A673 (cell line): ENCODE results near the gene GABRG3. TPM values are rescaled to one million over a fixed set of nuclear protein-coding genes. Genes with fewer than 3 reads are reported as not detected.

Source experiments
- BruUV-seq: library from RNA; stranded (reverse); fragments of 400-500 nt; replicated peaks from 2 replicates; lab custom pipeline; 2021; lab: Mats Ljungman, UMichigan
- CTCF ChIA-PET: fragments of 300-600 bp; sonication (Branson Sonifier 250); formaldehyde crosslinking; loops from one replicate; lab custom pipeline; 2022; ENCODE audit warnings: antibody characterized with exemption; lab: Charles Lee
- POLR2A ChIA-PET: fragments of 300-600 bp; sonication (Branson Sonifier 250); formaldehyde crosslinking; loops from one replicate; lab custom pipeline; 2022; ENCODE audit warnings: antibody characterized with exemption; ENCODE audit not compliant: low non-redundant PET; lab: Charles Lee
- DNase-seq: peaks from one replicate; pipeline ENCODE4 v3.0.0-alpha.2; 2015; ENCODE audit warnings: low spot score
- H3K27ac ChIP-seq: fragments of 200-600 bp; sonication (generic); 2 replicates; pipeline ENCODE4 v1.5.1; 2016; ENCODE audit warnings: mixed run types, low read depth, mild to moderate bottlenecking, mixed read lengths, antibody characterized with exemption, low read length; ENCODE audit not compliant: poor library complexity, severe bottlenecking
- H3K27me3 ChIP-seq: fragments of 200-600 bp; sonication (generic); replicated peaks from 2 replicates; pipeline ENCODE4 v1.6.1; 2017; ENCODE audit warnings: mixed run types, low read depth, mild to moderate bottlenecking, mixed read lengths, antibody characterized with exemption, low read length; ENCODE audit not compliant: insufficient read depth, poor library complexity
- H3K36me3 ChIP-seq: fragments of 200-600 bp; sonication (generic); 2 replicates; pipeline ENCODE4 v1.6.1; 2016; ENCODE audit warnings: mixed run types, mild to moderate bottlenecking, mixed read lengths, antibody characterized with exemption, low read length; ENCODE audit not compliant: insufficient read depth, poor library complexity, severe bottlenecking
- H3K4me1 ChIP-seq: fragments of 200-600 bp; sonication (generic); 2 replicates; pipeline ENCODE4 v1.6.1; 2017; ENCODE audit warnings: mixed run types, mild to moderate bottlenecking, mixed read lengths, antibody characterized with exemption, low read length; ENCODE audit not compliant: insufficient read depth, poor library complexity, severe bottlenecking
- H3K4me3 ChIP-seq: fragments of 200-600 bp; sonication (generic); 2 replicates; pipeline ENCODE4 v1.5.1; 2016; ENCODE audit warnings: low read depth, mixed run types, mild to moderate bottlenecking, mixed read lengths, low read length; ENCODE audit not compliant: poor library complexity, severe bottlenecking
- H3K9me3 ChIP-seq: fragments of 200-600 bp; sonication (generic); 2 replicates; pipeline ENCODE4 v1.6.1; 2016; ENCODE audit warnings: mixed run types, low read depth, mild to moderate bottlenecking, mixed read lengths, antibody characterized with exemption, low read length; ENCODE audit not compliant: poor library complexity, severe bottlenecking
- CTCF ChIP-seq: fragments of 300-800, 200-600 bp; sonication (generic); conservative IDR thresholded peaks from 2 replicates; pipeline ENCODE4 v1.5.1; 2017; ENCODE audit warnings: low read depth, mild to moderate bottlenecking, antibody characterized with exemption, low read length, moderate library complexity, mixed read lengths
- EZH2 ChIP-seq: fragments of 200-600 bp; sonication (generic); IDR thresholded peaks from 2 replicates; pipeline ENCODE4 v1.6.1; 2017; ENCODE audit warnings: borderline replicate concordance, low read depth, mild to moderate bottlenecking, mixed read lengths, antibody characterized with exemption, low read length; ENCODE audit not compliant: poor library complexity, severe bottlenecking
- intact Hi-C: fragments of 100-400 bp; cut with micrococcal nuclease; formaldehyde crosslinking; loops from one replicate; pipeline ENCODE4 v1.10.0; 2022; ENCODE audit not compliant: unreplicated experiment
- total RNA-seq: library from RNA; stranded (reverse); gene quantifications from 2 replicates; pipeline ENCODE4 v1.2.3, GENCODE V29; 2021

The GABRG3 gene
- total RNA-seq, 1 experiment from 2014 or later, result not detected

GRCh38 chr15:27135151-27135550, 164.2 kb downstream of the GABRG3 start:
- CTCF ChIA-PET, result no interaction called here
- intact Hi-C loops, result no loop called here
- no TSS peak for BruUV-seq

GRCh38 chr15:27137127-27137526, 166.1 kb downstream of the GABRG3 start:
- Histone ChIP-seq H3K27me3 (no peaks in the 10 kb centered on the region), H3K9me3 (peaks cover 62% of the 10 kb centered on the region), H3K36me3 (no peaks in the 10 kb centered on the region), H3K4me3 (no peak overlapping the region), H3K27ac (no peak overlapping the region), H3K4me1 (no peaks in the 10 kb centered on the region)
- BruUV-seq, result no TSS peak
- CTCF ChIA-PET, result no interaction called here
- intact Hi-C loops, result no loop called here
- no peak for DNase-seq
- TF ChIP-seq CTCF (no peak), EZH2 (no peak)
- POLR2A ChIA-PET, result no interaction called here

More at GRCh38 chr15:27135151-27135550, 164.2 kb downstream of the GABRG3 start:
- Histone ChIP-seq H3K4me3 (no peak overlapping the region), H3K27ac (no peak overlapping the region), H3K9me3 (peaks cover 58% of the 10 kb centered on the region), H3K4me1 (no peaks in the 10 kb centered on the region), H3K36me3 (no peaks in the 10 kb centered on the region), H3K27me3 (no peaks in the 10 kb centered on the region)
- no peak for DNase-seq
- POLR2A ChIA-PET, result no interaction called here
- TF ChIP-seq CTCF, result no peak
- TF ChIP-seq EZH2, result no peak

- no peak overlapping the region for H3K4me3 ChIP-seq
- CTCF ChIA-PET, result no interaction called here
- POLR2A ChIA-PET, result no interaction called here
- H3K36me3 ChIP-seq, result no peaks in the 10 kb centered on the region
- no peak for DNase-seq
- no peak overlapping the region for H3K27ac ChIP-seq
- H3K9me3 ChIP-seq, result peaks cover 54% of the 10 kb centered on the region
- H3K27me3 ChIP-seq, result no peaks in the 10 kb centered on the region
- H3K4me1 ChIP-seq, result no peaks in the 10 kb centered on the region
- intact Hi-C loops, result no loop called here
- BruUV-seq, result no TSS peak
- no peak for TF ChIP-seq EZH2
These were observed 194.6 kb downstream of the GABRG3 start for GRCh38 chr15:27165590-27165989.

- TF ChIP-seq EZH2, result no peak
- no peak for TF ChIP-seq CTCF
- no TSS peak for BruUV-seq
- intact Hi-C loops, result no loop called here
- ChIA-PET POLR2A (no interaction called here), CTCF (no interaction called here)
- no peak for DNase-seq
- Histone ChIP-seq H3K36me3 (no peaks in the 10 kb centered on the region), H3K9me3 (peaks cover 48% of the 10 kb centered on the region), H3K4me3 (no peak overlapping the region), H3K27ac (no peak overlapping the region), H3K4me1 (no peaks in the 10 kb centered on the region), H3K27me3 (no peaks in the 10 kb centered on the region)
These were observed 195.9 kb downstream of the GABRG3 start for GRCh38 chr15:27166917-27167316.
